GM23338 (cell line): Measurements from ENCODE around the gene RNF150. TPM values are rescaled to one million over a fixed set of nuclear protein-coding genes. Genes with fewer than 3 reads are reported as not detected.

Source experiments
- ATAC-seq: fragments of 200-7000 bp; cut with Tn5 transposase; 3 replicates; pipeline ENCODE4 v1.9.1; 2020
- DNase-seq: peaks from one replicate; pipeline ENCODE4 v3.0.0-alpha.2; 2015; ENCODE audit warnings: low spot score
- H2AFZ ChIP-seq: fragments of 200-600 bp; sonication (generic); 2 replicates; pipeline ENCODE4 v1.8.0; 2016; ENCODE audit warnings: antibody characterized with exemption, mild to moderate bottlenecking, moderate library complexity
- H3F3A ChIP-seq: fragments of 200-600 bp; sonication (generic); replicated peaks from 2 replicates; pipeline ENCODE4 v1.8.0; 2017; ENCODE audit warnings: antibody characterized with exemption, mixed run types, low read depth
- H3K27ac ChIP-seq: fragments of 200-600 bp; sonication (generic); 2 replicates; pipeline ENCODE4 v1.6.1; 2016; ENCODE audit warnings: low read depth
- H3K27me3 ChIP-seq: fragments of 200-600 bp; sonication (generic); 2 replicates; pipeline ENCODE4 v1.8.0; 2016; ENCODE audit warnings: mild to moderate bottlenecking, mixed run types, moderate library complexity; ENCODE audit not compliant: insufficient read depth
- H3K36me3 ChIP-seq: fragments of 200-600 bp; sonication (generic); 2 replicates; pipeline ENCODE4 v1.8.0; 2016; ENCODE audit warnings: mild to moderate bottlenecking; ENCODE audit not compliant: insufficient read depth
- H3K4me1 ChIP-seq: fragments of 200-600 bp; sonication (generic); 2 replicates; pipeline ENCODE4 v1.8.0; 2016; ENCODE audit warnings: mild to moderate bottlenecking, moderate library complexity; ENCODE audit not compliant: insufficient read depth
- H3K4me2 ChIP-seq: fragments of 200-600 bp; sonication (generic); 2 replicates; pipeline ENCODE4 v1.7.1; 2017; ENCODE audit warnings: mixed run types
- H3K4me3 ChIP-seq: fragments of 200-600 bp; sonication (generic); 2 replicates; pipeline ENCODE4 v1.6.1; 2016; ENCODE audit warnings: mixed run types
- H3K79me2 ChIP-seq: fragments of 200-600 bp; sonication (generic); replicated peaks from 2 replicates; pipeline ENCODE4 v1.8.0; 2017; ENCODE audit warnings: mild to moderate bottlenecking; ENCODE audit not compliant: insufficient read depth
- H3K9me2 ChIP-seq: fragments of 200-600 bp; sonication (generic); 2 replicates; pipeline ENCODE4 v1.8.0; 2017; ENCODE audit not compliant: insufficient read depth
- H4K20me1 ChIP-seq: fragments of 200-600 bp; sonication (generic); replicated peaks from 2 replicates; pipeline ENCODE4 v1.8.0; 2017; ENCODE audit warnings: mild to moderate bottlenecking; ENCODE audit not compliant: insufficient read depth
- H3K27ac Mint-ChIP-seq: 2 replicates; pipeline ENCODE4 v1.8.0; 2020; ENCODE audit warnings: inconsistent platforms, mild to moderate bottlenecking, moderate library complexity, mixed read lengths
- H3K27me3 Mint-ChIP-seq: 3 replicates; pipeline ENCODE4 v1.8.0; 2022; ENCODE audit warnings: low read depth, mild to moderate bottlenecking, moderate library complexity, mixed read lengths, inconsistent platforms; ENCODE audit not compliant: insufficient read depth, poor library complexity
- H3K36me3 Mint-ChIP-seq: 3 replicates; pipeline ENCODE4 v1.8.0; 2021; ENCODE audit warnings: low read depth, mild to moderate bottlenecking, inconsistent platforms, moderate library complexity, mixed read lengths
- H3K4me1 Mint-ChIP-seq: 3 replicates; pipeline ENCODE4 v1.8.0; 2020; ENCODE audit warnings: mild to moderate bottlenecking, inconsistent platforms, mixed read lengths
- H3K4me3 Mint-ChIP-seq: 3 replicates; pipeline ENCODE4 v1.8.0; 2021; ENCODE audit warnings: moderate library complexity, mild to moderate bottlenecking, inconsistent platforms, mixed read lengths
- H3K9me3 Mint-ChIP-seq: 3 replicates; pipeline ENCODE4 v1.8.0; 2020; ENCODE audit warnings: moderate library complexity, mild to moderate bottlenecking, inconsistent platforms, mixed read lengths
- EZH2 ChIP-seq: fragments of 200-600 bp; sonication (generic); IDR thresholded peaks from one replicate; pipeline ENCODE4 v1.8.0; 2017; ENCODE audit warnings: antibody characterized with exemption, mild to moderate bottlenecking, low read depth; ENCODE audit not compliant: unreplicated experiment
- EZH2phosphoT487 ChIP-seq: fragments of 200-600 bp; sonication (generic); IDR thresholded peaks from one replicate; pipeline ENCODE4 v1.8.1; 2018; ENCODE audit warnings: antibody characterized with exemption; ENCODE audit not compliant: unreplicated experiment
- POLR2AphosphoS5 ChIP-seq: IDR thresholded peaks from 2 replicates; pipeline ENCODE4 v1.6.1; 2016; ENCODE audit warnings: antibody characterized with exemption, low read depth
- STAT1 ChIP-seq: IDR thresholded peaks from one replicate; pipeline ENCODE4 v1.6.1; 2016; ENCODE audit warnings: antibody characterized with exemption; ENCODE audit not compliant: unreplicated experiment
- ZNF331 ChIP-seq: fragments of 250-450 bp; sonication (Bioruptor Pico); IDR thresholded peaks from 2 replicates; pipeline ENCODE4 v1.5.0; 2020; ENCODE audit warnings: low read depth, mild to moderate bottlenecking, moderate library complexity
- polyA plus RNA-seq: library from polyadenylated mRNA; unstranded; fragments of >200 nt; fragmentation: Nextera tagmentation; extraction: Ambion mirVana; gene quantifications from 2 replicates; pipeline ENCODE4 v1.2.1, GENCODE V29; 2016
- total RNA-seq: library from RNA; depleted of rRNA; stranded (reverse); fragments of >200 nt; shearing (Covaris generic); gene quantifications from 2 replicates; pipeline ENCODE4 v1.2.3, GENCODE V29; 2014
- TF ChIP-seq, protein P1 (sequence below), 2 experiments: fragments of 200-600 bp in 1 of 2; sonication (generic) in 1 of 2; conservative IDR thresholded peaks; 2 replicates each; pipeline versions ENCODE4 v1.5.1 to v1.6.1; 2016 to 2017; ENCODE audit warnings: antibody characterized with exemption in 2 of 2, low read depth in 2 of 2, mild to moderate bottlenecking in 2 of 2, moderate library complexity in 1 of 2
- TF ChIP-seq, protein P2 (sequence below): fragments of 250-450 bp; sonication (Bioruptor Pico); IDR thresholded peaks from 2 replicates; pipeline ENCODE4 v1.5.0; 2020; ENCODE audit warnings: mild to moderate bottlenecking, moderate library complexity

The RNF150 gene
- total and polyA plus RNA-seq, 2 experiments from 2014 or later = 1.3 to 6.1 TPM

DNA sequence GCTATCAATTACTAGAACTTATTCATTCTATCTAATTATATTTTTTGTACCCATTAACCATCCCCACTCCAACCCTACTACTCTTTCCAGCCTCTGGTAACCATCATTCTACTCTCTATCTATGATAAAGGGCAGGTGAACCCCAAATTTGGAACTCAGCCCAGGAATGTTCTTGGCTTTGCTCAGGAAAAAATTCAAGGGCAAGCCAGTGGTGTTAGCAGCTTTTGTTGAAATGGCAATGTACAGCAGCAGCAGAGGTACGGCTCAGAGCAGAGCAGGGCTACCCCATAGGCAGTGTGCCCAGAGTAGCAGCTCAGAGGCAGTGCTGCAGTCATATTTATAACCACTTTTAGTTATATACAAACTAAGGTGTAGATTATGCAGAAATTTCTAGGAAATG lies 138.2 kb downstream of the RNF150 start (continued):
- TF ChIP-seq, protein P1, sequence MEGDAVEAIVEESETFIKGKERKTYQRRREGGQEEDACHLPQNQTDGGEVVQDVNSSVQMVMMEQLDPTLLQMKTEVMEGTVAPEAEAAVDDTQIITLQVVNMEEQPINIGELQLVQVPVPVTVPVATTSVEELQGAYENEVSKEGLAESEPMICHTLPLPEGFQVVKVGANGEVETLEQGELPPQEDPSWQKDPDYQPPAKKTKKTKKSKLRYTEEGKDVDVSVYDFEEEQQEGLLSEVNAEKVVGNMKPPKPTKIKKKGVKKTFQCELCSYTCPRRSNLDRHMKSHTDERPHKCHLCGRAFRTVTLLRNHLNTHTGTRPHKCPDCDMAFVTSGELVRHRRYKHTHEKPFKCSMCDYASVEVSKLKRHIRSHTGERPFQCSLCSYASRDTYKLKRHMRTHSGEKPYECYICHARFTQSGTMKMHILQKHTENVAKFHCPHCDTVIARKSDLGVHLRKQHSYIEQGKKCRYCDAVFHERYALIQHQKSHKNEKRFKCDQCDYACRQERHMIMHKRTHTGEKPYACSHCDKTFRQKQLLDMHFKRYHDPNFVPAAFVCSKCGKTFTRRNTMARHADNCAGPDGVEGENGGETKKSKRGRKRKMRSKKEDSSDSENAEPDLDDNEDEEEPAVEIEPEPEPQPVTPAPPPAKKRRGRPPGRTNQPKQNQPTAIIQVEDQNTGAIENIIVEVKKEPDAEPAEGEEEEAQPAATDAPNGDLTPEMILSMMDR (conservative IDR thresholded peaks at IDR 0.05; ENCODE audit: low read depth in 2 of 2) = no peak
- TF ChIP-seq EZH2phosphoT487 (no peak), ZNF331 (CRISPR knock-in tag) (no peak)

- TF ChIP-seq POLR2AphosphoS5 (no peak), EZH2 (no peak)
- Mint-ChIP-seq H3K4me3 (no peak overlapping the region), H3K36me3 (no peaks in the 10 kb centered on the region), H3K9me3 (no peaks in the 10 kb centered on the region), H3K27me3 (peaks cover 3% of the 10 kb centered on the region), H3K27ac (no peak overlapping the region), H3K4me1 (no peaks in the 10 kb centered on the region)
- DNase-seq = no peak
- no peak for ATAC-seq
- Histone ChIP-seq H3K4me1 (no peaks in the 10 kb centered on the region), H3K27ac (no peak overlapping the region), H3K36me3 (no peaks in the 10 kb centered on the region), H3K9me2 (0 out of 2 replicates have a peak, but pooled peaks cover under 1% of the 10 kb centered on the region), H3F3A (no peaks in the 10 kb centered on the region), H3K79me2 (no peaks in the 10 kb centered on the region), H3K27me3 (no peaks in the 10 kb centered on the region), H4K20me1 (no peaks in the 10 kb centered on the region), H3K4me2 (no peak overlapping the region), H2AFZ (no peak overlapping the region), H3K4me3 (no peak overlapping the region)
Measured at GRCh38 chr4:140994015-140994414, 139.3 kb downstream of the RNF150 start.

DNA sequence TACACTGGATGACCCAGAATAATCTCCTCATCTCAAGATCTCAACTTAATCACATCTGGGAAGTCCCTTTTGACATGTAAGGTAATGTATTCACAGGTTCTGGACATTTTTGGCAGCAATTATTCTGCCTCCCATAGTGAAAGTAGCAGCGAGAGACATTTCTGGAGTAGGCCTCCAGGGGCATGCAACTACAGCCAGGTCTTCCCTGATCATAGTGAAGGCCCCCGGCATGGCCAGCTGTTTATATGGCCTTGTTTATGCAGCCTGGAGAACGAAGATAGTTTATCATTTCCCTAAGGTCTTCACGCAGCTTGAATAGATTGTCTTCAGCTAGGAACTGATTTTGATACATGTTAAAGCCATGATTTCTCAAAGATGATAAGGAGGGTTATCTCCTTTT lies 139.9 kb downstream of the RNF150 start:
- no peaks in the 10 kb centered on the region for H3K79me2 ChIP-seq
- no peaks in the 10 kb centered on the region for H3K36me3 Mint-ChIP-seq
- no peak overlapping the region for H2AFZ ChIP-seq
- no peaks in the 10 kb centered on the region for H3K9me2 ChIP-seq
- ATAC-seq (no peak), DNase-seq (no peak)
- TF ChIP-seq, protein P2, sequence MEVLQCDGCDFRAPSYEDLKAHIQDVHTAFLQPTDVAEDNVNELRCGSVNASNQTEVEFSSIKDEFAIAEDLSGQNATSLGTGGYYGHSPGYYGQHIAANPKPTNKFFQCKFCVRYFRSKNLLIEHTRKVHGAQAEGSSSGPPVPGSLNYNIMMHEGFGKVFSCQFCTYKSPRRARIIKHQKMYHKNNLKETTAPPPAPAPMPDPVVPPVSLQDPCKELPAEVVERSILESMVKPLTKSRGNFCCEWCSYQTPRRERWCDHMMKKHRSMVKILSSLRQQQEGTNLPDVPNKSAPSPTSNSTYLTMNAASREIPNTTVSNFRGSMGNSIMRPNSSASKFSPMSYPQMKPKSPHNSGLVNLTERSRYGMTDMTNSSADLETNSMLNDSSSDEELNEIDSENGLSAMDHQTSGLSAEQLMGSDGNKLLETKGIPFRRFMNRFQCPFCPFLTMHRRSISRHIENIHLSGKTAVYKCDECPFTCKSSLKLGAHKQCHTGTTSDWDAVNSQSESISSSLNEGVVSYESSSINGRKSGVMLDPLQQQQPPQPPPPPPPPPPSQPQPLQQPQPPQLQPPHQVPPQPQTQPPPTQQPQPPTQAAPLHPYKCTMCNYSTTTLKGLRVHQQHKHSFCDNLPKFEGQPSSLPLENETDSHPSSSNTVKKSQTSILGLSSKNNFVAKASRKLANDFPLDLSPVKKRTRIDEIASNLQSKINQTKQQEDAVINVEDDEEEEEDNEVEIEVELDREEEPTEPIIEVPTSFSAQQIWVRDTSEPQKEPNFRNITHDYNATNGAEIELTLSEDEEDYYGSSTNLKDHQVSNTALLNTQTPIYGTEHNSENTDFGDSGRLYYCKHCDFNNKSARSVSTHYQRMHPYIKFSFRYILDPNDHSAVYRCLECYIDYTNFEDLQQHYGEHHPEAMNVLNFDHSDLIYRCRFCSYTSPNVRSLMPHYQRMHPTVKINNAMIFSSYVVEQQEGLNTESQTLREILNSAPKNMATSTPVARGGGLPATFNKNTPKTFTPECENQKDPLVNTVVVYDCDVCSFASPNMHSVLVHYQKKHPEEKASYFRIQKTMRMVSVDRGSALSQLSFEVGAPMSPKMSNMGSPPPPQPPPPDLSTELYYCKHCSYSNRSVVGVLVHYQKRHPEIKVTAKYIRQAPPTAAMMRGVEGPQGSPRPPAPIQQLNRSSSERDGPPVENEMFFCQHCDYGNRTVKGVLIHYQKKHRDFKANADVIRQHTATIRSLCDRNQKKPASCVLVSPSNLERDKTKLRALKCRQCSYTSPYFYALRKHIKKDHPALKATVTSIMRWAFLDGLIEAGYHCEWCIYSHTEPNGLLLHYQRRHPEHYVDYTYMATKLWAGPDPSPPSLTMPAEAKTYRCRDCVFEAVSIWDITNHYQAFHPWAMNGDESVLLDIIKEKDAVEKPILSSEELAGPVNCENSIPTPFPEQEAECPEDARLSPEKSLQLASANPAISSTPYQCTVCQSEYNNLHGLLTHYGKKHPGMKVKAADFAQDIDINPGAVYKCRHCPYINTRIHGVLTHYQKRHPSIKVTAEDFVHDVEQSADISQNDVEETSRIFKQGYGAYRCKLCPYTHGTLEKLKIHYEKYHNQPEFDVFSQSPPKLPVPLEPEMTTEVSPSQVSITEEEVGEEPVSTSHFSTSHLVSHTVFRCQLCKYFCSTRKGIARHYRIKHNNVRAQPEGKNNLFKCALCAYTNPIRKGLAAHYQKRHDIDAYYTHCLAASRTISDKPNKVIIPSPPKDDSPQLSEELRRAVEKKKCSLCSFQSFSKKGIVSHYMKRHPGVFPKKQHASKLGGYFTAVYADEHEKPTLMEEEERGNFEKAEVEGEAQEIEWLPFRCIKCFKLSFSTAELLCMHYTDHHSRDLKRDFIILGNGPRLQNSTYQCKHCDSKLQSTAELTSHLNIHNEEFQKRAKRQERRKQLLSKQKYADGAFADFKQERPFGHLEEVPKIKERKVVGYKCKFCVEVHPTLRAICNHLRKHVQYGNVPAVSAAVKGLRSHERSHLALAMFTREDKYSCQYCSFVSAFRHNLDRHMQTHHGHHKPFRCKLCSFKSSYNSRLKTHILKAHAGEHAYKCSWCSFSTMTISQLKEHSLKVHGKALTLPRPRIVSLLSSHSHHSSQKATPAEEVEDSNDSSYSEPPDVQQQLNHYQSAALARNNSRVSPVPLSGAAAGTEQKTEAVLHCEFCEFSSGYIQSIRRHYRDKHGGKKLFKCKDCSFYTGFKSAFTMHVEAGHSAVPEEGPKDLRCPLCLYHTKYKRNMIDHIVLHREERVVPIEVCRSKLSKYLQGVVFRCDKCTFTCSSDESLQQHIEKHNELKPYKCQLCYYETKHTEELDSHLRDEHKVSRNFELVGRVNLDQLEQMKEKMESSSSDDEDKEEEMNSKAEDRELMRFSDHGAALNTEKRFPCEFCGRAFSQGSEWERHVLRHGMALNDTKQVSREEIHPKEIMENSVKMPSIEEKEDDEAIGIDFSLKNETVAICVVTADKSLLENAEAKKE (CRISPR knock-in tag) = no peak
- TF ChIP-seq STAT1 = no peak
- H3K27ac Mint-ChIP-seq = no peak overlapping the region
- H3F3A ChIP-seq = no peaks in the 10 kb centered on the region
- H3K4me3 ChIP-seq = no peak overlapping the region
- H3K9me3 Mint-ChIP-seq = no peaks in the 10 kb centered on the region
- no peaks in the 10 kb centered on the region for H4K20me1 ChIP-seq
- H3K4me1 ChIP-seq = no peaks in the 10 kb centered on the region
- no peak overlapping the region for H3K4me2 ChIP-seq
- H3K27me3 ChIP-seq = no peaks in the 10 kb centered on the region
- no peaks in the 10 kb centered on the region for H3K4me1 Mint-ChIP-seq
- H3K4me3 Mint-ChIP-seq = no peak overlapping the region
- no peaks in the 10 kb centered on the region for H3K36me3 ChIP-seq
- H3K27ac ChIP-seq = no peak overlapping the region
- peaks cover 3% of the 10 kb centered on the region for H3K27me3 Mint-ChIP-seq
